Left cardiac atrium (tissue), 4 donors: ENCODE data around the gene MORN4. TPM values are rescaled to one million over a fixed set of nuclear protein-coding genes. Genes with fewer than 3 reads are reported as not detected.

ENCODE experiments used
- ATAC-seq, 2 donors: fragments of 200-7000 bp; cut with Tn5 transposase; one replicate each; pipeline ENCODE4 v1.9.1; 2020; ENCODE audit warnings: mild to moderate bottlenecking in 2 of 2, moderate library complexity in 2 of 2
- DNase-seq: peaks from one replicate; pipeline ENCODE4 v3.0.0-alpha.2; 2020
- intact Hi-C, 2 donors: fragments of 100-400 bp; cut with DNase I; formaldehyde crosslinking; loops; one replicate each; pipeline versions ENCODE4 v1.14.1 to v1.15.1; 2022 to 2023
- total RNA-seq, 2 donors: library from RNA; stranded (reverse); fragmentation: NEBNext Ultra II Directional; extraction: Animal tissue kit (Norgen Biotek cat#: 25700); gene quantifications; one replicate each; pipeline ENCODE4 v1.2.1, GENCODE V29; 2021
- donor health status: DM: no; HTN: yes; CAD: no.
- donor health status: DM: no; HTN: yes; CAD: no; lungs with severe emphysema.
- donor health status: DM: yes; HTN: yes; CAD: no.
- donor health status: Dilated cardiomyopathy.

MORN4 gene
- total RNA-seq, 2 donors from 2014 or later, result 7.0 to 8.3 TPM

DNA sequence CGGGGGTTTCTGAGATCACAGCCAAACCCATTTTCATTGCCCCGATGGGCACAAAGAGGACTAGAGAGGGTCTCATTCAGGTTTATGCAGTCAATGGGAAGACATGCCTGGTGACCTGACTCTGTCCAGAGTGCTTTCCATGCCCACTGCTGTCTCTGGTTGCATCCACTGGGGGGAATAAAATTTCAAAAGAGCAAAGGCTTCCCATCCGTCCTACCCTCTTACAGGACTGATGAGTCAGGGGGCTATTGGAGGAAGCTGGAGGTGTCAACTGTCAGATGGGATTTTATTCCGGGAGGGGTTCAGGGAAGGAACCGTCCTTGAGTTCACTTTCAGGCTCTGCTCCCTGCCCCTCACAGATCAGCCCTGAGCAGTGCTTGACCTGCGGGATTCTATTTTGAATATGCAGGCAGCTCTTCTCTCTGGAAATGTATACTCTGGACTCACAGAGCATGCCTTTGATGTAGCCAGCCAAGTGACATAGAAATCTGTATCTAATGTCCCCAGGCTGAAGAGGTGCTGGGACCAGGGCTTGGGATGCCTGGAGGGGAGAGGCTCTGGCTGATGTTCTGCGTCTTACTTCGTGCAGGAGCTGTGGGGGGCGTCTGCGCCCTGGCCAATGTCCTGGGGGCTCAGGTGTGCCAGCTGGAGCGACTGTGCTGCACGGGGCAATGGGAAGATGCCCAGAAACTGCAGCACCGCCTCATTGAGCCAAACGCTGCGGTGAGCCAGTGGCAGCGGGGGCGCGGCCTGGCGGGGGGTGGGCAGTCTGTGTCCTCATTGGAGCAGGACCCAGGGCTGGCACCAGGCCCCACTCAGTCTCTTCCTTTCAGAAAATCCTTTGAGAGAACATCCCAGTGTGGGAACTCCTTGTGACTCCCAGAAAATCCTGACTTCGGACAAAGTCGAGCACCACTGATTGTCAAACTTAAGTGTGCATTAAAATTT, 31.8 kb downstream of the MORN4 start:
- DNase-seq (peak; percentile 26), ATAC-seq (peak; percentile 41 to 66)
- intact Hi-C loops, result no loop called here

DNA sequence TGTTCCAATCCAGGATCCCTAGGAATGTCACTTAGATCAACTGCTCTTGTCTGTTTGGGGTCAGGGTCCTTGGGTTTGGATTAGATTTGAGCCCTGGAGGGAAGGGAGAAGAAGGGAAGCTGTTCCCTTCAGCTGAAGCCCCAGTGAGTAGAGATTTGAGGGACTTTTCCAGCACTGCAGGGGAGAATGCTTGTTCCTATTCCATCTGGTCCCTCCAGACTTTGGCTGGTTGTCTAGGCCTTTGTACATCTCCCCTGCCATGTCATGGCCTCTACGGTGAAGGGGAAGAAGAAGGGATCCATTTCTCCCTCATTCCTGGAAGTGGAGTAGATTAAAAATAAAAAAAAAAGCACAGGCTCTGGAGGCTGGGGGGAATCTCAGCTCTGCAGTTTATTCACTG, 32.7 kb downstream of the MORN4 start:
- no peak for ATAC-seq
- intact Hi-C loops, result no loop called here
- DNase-seq, result no peak

DNA sequence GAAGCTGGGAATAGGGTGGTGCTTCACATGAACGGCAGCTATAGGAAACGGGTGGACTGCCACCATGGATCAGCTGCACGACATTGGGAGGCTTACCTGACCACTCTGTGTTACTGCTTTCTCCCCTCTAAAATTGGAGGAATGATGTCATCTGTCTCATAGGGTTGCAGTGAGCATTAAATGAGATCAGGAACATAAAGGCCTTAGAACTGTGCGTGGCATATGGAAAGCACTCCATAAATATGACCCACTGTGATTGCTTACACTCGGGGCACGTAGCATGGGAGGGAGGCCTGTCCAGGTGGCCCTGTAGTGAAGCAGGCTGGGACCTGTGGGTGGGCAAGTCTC, 34.1 kb downstream of the MORN4 start:
- intact Hi-C loops, result no loop called here
- no peak for ATAC-seq

GRCh38 chr10:97598407-97599271, 34.7 kb downstream of the MORN4 start:
- no peak for DNase-seq
- intact Hi-C loops, result no loop called here
- no peak for ATAC-seq

More for the DNA sequence above, 34.1 kb downstream of the MORN4 start:
- DNase-seq, result no peak

- ATAC-seq, result no peak
- intact Hi-C loops, result no loop called here
- no peak for DNase-seq
Observed at GRCh38 chr10:97597778-97598177, 35.5 kb downstream of the MORN4 start.

GRCh38 chr10:97596101-97597082, 36.9 kb downstream of the MORN4 start:
- intact Hi-C loops, result no loop called here
- ATAC-seq (peak; percentile 90 to 95), DNase-seq (peak; percentile 68)

- ATAC-seq (no peak), DNase-seq (no peak)
- intact Hi-C loops, result no loop called here
Observed at GRCh38 chr10:97593421-97593820, 39.9 kb downstream of the MORN4 start.

DNA sequence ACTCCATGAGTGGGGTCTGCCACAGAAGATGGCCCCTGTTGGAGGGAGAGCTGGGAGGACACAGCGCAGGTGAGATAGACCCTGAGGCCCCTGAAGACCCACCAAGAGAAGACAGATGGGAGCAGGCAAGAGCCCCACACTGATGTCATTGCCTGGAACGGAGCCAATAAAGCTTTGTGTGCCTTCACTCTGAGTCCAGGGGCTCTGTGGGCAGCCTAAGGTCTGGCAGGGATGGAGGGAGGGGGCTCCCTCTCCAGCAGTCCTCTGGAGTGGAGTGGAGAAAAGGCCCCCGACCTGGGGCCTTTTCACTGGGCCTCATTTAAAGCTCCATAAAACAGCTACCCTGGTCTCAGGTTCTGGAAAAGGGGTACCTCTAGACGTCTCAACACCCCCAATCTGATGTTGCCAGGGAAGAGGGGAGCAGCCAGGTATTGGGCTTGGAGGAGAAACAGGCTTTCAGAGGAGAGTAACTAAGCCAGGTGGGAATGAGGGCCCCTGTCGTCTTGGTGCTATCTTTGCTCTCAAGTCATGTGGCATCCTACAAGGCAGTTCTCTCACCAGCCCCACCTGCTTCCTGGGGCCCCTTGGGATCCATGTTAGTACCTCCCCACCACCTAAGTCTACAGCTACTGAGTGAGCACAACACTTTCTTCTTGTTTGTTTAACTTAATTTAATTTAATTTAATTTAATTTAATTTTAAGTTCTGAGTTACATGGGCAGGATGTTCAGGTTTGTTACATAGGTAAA, 42.4 kb downstream of the MORN4 start:
- intact Hi-C loops, result no loop called here
- ATAC-seq (peak in 1 of 2 donors; percentile 19), DNase-seq (no peak)

- DNase-seq (no peak), ATAC-seq (no peak)
- intact Hi-C loops, result no loop called here
Observed at GRCh38 chr10:97590082-97590747, 43.1 kb downstream of the MORN4 start.

DNA sequence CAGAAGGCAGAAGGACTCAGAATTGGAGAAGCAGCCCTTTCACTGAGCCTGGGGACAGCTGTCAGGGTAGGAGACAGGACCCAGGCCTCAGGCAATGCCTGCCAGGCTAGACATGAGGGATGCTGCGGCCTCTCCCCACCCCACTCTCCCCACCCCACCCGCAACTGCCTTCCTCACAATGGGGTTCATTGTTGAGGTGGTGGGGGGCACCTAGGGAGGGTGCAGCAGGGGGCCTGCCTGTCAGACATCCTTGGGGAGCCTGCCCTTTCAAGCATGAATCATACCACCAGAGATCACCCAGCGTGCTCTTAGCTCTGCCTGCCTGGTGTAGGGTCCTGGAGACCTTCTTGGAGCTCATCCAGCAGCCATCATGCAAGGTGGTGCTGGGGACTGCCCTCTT, 43.8 kb downstream of the MORN4 start, which contains the start of gene C10orf62:
TSS of gene C10orf62 (plus strand) at position 243 of the 400 bp plus-strand sequence. CDS start 177 bp downstream, outside the sequence.
- intact Hi-C loops, result no loop called here
- no peak for ATAC-seq
- DNase-seq, result no peak

GRCh38 chr10:97587183-97587582, 46.1 kb downstream of the MORN4 start:
- no peak for ATAC-seq
- intact Hi-C loops, result no loop called here
- no peak for DNase-seq

DNA sequence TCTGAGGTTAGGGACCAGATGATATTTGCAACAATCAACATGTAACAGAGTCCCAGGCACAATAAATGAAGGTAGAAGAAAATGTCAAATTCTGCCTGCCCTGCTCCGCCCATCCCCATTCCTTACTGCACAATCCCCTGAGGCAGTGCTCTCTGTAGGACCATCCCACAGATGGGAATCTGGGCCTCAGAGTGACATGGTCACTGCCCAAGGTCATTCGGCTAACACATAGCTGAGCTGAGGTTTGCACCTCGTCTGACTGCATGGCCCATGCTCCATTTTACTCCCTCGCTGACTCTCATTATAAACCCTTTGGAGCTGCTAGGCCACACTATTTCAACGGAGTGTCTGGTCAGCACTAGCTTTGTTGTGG, 47.9 kb downstream of the MORN4 start:
- DNase-seq (no peak), ATAC-seq (no peak)
- intact Hi-C loops, result no loop called here

- intact Hi-C loops, result no loop called here
- ATAC-seq (peak in 1 of 2 donors; percentile 31), DNase-seq (no peak)
Observed at GRCh38 chr10:97584798-97585438, 48.4 kb downstream of the MORN4 start.

DNA sequence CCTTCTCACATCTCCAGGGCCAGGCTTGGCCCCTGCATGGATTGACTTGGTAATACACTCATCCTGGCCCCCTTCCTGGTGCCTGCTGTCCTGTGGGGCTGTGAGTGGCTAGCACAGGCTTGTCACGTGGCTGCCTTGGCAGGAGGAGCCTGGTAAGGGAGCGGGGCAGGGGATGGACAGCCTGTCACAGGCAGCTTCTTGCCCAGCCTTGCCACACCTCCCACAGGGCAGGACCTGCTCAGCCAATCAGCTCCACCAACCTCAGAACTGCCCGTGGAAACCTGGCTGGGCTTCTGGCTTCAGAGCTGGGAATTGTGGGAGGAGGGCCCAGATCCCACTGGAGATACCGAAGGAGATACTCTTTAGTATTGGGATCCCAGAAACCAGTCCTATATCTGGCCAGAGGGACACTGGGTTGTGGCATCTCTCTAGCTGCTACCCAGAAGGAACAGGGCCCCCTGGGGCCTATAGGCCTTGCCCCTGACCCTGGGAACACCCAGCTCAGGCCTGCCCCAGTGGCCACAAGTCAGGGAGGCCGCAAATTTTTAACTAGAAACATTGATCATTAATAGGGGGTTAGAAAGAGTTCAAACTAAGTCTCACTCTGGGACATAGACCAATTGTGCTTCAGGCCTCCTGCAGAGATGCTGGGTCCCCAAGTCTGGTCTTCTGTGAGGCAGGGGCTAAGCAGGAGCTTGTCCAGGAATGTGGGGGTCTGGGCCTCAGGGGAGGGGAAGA, 49.1 kb downstream of the MORN4 start, which contains the start of gene HOGA1:
TSS of gene HOGA1 (plus strand) at position 330 of the 738 bp plus-strand sequence. CDS start at position 645, 315 bp downstream.
- ATAC-seq (peak; percentile 96 to 99), DNase-seq (peak; percentile 85)
- intact Hi-C loops, result no loop called here

DNA sequence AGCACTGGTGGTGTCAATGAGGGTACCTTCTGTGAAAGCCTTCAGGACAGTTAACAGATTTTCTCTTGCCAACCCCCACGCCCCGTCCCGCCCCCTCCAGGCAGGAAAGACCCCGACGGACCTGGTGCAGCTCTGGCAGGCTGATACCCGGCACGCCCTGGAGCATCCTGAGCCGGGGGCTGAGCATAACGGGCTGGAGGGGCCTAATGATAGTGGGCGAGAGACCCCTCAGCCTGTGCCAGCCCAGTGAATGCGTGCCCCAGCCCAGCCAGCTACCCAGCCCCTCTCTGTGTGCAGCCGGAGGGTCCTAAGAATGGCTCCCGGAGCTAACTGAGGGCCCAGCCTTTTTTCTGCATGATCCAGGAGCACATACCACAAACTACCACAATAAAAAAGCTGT, 49.8 kb downstream of the MORN4 start:
- ATAC-seq (no peak), DNase-seq (no peak)
- intact Hi-C loops, result no loop called here

GRCh38 chr10:97582169-97582568, 51.1 kb downstream of the MORN4 start:
- ATAC-seq, result no peak

More at GRCh38 chr10:97582169-97582568, 51.1 kb downstream of the MORN4 start:
- no peak for DNase-seq
- intact Hi-C loops, result no loop called here
